NCI-H510A (cell line): ENCODE measurements around the gene WDR31.
"Not testable (repeated sequence)": the region's sequence is repeated elsewhere in the genome, so short reads cannot be mapped to it uniquely, and the experiment has no call there.

Experiments
- DNase-seq: peaks from one replicate; lab custom pipeline; 2025; lab: John Stamatoyannopoulos, UW

Gene WDR31

GRCh38 chr9:113296247-113296646 lies 43.8 kb downstream of the WDR31 start:
- not testable (repeated sequence) for DNase-seq

GRCh38 chr9:113293285-113293878 lies 46.7 kb downstream of the WDR31 start:
- DNase-seq = no peak

GRCh38 chr9:113290052-113290607 lies 49.9 kb downstream of the WDR31 start:
- no peak for DNase-seq

- no peak for DNase-seq
Measured at GRCh38 chr9:113289091-113289490, 51.0 kb downstream of the WDR31 start.

- no peak for DNase-seq
Measured at GRCh38 chr9:113281356-113281755, 58.7 kb downstream of the WDR31 start.

- DNase-seq = no peak
Measured at GRCh38 chr9:113278840-113279239, 61.2 kb downstream of the WDR31 start.

- DNase-seq = peak; percentile 98
Measured at GRCh38 chr9:113275157-113276131, 64.6 kb downstream of the WDR31 start, which contains the start of the genes CDC26 and PRPF4. CDC26 (minus strand) TSS chr9:113275572; CDS start chr9:113272507, 3,065 bp downstream. PRPF4 (plus strand) TSS chr9:113275658; CDS start chr9:113275744, 86 bp downstream.

- peak; percentile 32 for DNase-seq
Measured at GRCh38 chr9:113274474-113275156, 65.5 kb downstream of the WDR31 start.

- DNase-seq = no peak
Measured at GRCh38 chr9:113269871-113270270, 70.2 kb downstream of the WDR31 start.

- no peak for DNase-seq
Measured at GRCh38 chr9:113269355-113269754, 70.7 kb downstream of the WDR31 start.

- DNase-seq = no peak
Measured at GRCh38 chr9:113267911-113268566, 72.0 kb downstream of the WDR31 start.

- no peak for DNase-seq
Measured at GRCh38 chr9:113266174-113266573, 73.9 kb downstream of the WDR31 start.
